Stimulated activated CD4-positive, alpha-beta T cell treated with anti-CD3 and anti-CD28 coated beads, Interleukin-2, amount 100 ng/mL, for 48 hours (primary cell): ENCODE results near the gene TBC1D7.

Experiments used
- DNase-seq, 2 donors: peaks; one replicate each; pipeline ENCODE4 v3.0.0-alpha.2; 2020

Gene TBC1D7

GRCh38 chr6:13328076-13328874, at the start of gene TBC1D7:
TSS of gene TBC1D7 (minus strand) at chr6:13328537. CDS start at chr6:13326898, 1,639 bp downstream.
- DNase-seq = peak; percentile 90 to 91

- DNase-seq = no peak
Observed at GRCh38 chr6:13377054-13377758, 48.9 kb upstream of the TBC1D7 start.

GRCh38 chr6:13375360-13375878, 47.1 kb upstream of the TBC1D7 start:
- peak; percentile 18 to 27 for DNase-seq

DNA sequence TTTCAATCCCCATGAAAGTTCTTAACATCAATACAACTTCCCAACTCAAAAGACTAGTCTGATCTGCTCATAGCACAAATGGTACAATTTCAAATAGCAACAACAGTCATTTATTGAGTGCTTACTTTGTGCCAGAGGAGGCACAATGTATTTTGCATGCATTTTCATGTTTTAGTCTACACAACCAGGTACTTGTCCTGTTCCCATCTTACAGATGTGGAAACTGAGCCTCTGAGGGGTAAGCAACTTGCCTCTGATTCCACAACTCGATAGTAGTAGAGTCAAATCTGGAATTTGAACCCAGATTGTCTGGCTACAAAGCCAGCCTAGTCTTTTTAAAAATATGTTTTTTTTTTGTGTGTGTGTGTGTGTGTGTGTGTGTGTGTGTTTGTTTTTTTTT, 45.6 kb upstream of the TBC1D7 start:
- DNase-seq = no peak

DNA sequence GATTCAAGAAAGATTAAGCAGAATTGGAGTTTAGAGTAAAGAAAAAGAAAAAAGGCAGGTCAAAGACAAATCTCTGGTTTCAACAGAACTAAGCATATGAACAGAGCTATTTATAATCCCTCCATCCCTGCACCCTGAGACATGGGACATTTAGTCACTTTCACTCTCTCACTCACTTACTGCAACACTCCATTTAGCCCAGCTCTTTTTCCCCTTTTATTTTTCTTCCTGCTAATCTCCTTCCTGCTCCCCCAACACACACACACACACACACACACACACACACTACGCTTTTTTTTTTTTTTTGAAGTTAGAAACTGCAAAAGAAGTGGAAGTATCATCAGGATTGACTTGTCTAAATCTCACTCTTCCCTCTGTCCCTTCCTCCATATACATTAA, 45.1 kb upstream of the TBC1D7 start:
- DNase-seq = no peak

DNA sequence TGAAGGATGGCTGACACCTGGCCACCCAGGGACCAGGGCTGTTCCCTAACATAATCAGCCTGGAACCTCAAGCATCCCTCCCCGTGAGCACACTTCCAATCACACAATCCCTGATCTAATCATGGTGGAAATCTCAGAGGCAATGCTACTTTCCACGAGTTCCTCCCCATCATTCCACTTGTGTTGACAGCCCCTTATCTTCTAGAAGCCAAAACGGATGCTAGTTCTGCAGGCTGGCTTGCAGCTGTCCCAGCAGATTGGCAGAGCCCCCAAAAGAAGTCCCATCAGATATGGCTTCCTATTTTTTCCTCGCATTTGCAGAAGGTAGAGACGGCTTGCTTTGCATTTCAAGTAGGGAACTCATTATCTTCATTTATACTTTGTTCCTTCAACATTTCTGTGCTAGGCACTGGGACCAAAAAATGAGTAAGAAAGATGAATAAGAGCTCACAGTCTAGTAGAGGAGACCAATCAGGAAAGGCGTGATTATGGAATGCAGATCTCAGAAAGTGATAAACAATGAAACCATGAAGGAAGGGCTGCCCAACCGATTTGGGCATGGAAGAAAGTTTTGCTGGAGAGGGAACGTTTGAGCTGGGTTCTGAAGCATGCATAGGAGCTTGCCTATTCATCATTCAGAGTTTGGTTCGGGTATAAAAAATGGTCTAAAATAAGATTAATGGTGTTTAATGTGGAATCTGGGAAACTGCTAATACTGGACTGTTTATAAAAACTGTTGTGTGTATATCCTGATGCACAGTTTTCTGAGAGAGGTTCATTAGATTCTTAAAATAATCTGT, 44.6 kb upstream of the TBC1D7 start:
- no peak for DNase-seq

DNA sequence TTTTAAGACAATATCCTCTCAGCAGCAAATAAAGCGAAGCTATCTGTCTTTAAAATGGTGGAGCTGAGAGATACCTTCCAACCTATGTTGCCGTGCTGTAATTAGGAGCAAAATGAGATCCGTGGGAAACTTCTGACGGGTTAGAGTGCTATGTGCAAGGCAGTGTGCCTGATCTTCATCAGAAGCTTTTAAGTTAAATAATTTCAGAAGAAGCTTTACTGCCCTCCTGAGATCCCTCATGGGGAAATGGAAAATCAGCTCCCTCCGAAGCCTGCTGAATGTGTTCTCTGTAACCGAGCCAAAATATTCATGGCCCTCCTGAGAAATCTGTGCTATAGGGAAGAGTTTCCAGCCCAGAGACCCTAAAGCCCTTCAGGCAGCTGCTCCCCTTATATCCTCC, 43.7 kb upstream of the TBC1D7 start:
- no peak for DNase-seq

- no peak for DNase-seq
Observed at GRCh38 chr6:13371421-13372072, 43.2 kb upstream of the TBC1D7 start.

GRCh38 chr6:13370623-13371022, 42.3 kb upstream of the TBC1D7 start:
- DNase-seq = no peak

GRCh38 chr6:13369591-13369990, 41.3 kb upstream of the TBC1D7 start:
- no peak for DNase-seq

- DNase-seq = no peak
Observed at GRCh38 chr6:13368731-13369115, 40.4 kb upstream of the TBC1D7 start.

DNA sequence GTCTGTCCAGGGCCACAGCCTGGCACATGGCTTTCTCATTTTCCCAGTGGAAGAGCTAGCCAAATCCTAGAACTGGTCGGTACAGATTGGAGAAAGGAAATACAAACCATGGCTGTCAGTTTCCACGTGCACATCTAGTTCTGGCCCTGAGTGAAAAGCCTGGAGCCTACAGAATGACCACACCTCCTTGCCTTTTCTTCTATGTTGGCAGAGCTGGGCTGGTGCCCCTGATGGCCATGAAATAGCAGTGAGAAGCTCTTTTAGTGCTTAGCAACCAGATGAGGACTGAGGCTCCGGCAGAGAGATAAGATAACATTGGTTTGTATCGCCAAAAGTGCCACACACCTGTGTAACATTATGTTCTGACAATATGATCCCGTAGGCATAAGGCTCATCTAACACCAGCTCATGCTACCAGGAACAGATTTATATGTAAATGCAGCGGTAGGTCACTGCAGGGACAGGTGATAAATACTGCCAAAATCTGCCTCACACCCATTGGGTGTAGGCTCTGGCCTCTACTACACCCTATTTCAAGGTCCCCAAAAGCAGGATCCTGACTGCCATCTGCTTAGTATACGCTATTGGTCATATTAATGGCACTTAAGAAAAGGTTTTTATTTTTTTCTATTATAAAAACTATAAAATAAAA, 39.9 kb upstream of the TBC1D7 start:
- no peak for DNase-seq

- DNase-seq = no peak
Observed at GRCh38 chr6:13367396-13367795, 39.1 kb upstream of the TBC1D7 start.

DNA sequence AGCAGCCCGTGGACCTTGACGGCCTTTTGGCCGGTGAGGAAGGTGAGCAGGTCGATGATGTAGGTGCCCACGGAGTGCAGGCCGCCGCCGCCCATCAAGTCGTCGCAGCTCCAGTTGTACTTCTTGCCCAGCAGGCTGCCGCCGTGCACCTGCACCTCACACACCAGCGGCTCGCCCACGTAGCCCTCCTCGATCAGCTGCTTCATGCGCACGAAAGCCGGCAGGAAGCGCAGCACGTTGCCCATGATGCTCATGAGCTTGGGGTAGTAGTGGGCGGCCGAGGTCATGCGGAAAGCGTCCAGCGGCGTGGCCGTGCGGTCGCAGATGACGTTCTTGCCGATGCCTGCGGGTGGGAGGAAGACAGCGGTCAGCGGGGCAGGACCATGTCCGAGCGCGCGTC, 37.0 kb upstream of the TBC1D7 start:
- no peak for DNase-seq

GRCh38 chr6:13364842-13365241, 36.5 kb upstream of the TBC1D7 start:
- no peak for DNase-seq

DNA sequence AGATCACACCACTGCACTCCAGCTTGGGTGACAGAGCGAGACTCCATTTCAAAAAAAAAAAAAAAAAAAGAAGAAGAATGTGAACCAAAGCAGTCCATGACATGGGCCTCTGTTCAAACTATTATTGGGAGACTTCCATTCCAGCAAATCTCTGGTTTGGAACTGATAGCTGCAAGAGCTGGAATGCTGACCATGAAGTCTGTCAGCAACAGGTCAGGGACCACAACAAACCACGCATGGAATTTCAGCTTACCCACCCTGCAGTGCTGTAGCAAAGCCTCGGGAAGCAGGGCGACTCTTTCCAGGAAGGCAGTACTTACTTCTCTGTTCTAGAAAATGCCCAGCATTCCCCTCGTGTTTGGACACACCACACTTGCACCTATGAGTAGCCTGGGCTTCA, 34.1 kb upstream of the TBC1D7 start:
- no peak for DNase-seq

GRCh38 chr6:13360671-13361540, 32.6 kb upstream of the TBC1D7 start:
- DNase-seq = no peak

- no peak for DNase-seq
Observed at GRCh38 chr6:13359287-13359686, 30.9 kb upstream of the TBC1D7 start.

- no peak for DNase-seq
Observed at GRCh38 chr6:13358511-13358910, 30.2 kb upstream of the TBC1D7 start.

DNA sequence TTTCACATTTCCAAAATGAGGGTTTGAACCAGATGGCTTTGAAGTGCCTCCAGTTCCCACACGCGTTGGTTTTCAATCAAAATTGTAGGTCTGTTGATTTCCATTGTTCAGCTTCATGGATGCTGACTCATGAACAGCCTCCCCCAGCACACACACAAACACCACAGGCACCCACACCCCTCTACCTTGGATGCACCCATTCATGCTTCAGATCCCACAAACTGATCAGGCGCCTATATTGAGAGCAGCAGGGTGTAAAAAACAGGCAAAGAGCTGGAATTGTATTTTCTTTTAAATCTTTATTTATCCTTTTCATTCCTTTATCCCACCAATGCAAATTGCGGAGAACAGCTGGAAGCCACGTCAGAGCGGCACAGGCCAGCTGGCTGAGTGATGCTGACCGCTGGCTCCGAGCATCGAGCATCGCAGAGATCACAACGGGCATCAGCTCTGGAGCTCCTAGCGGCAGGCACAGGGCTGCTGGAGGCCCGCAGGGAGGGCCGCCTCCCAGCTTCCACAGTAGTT, 29.3 kb upstream of the TBC1D7 start:
- no peak for DNase-seq
